Activated CD4-positive, alpha-beta T cell treated with anti-CD3 and anti-CD28 coated beads, Interleukin-2, amount 50 U/mL, for 4 hours (primary cell): ENCODE measurements around the gene EYA2.
"Not testable (repeated sequence)": the region's sequence is repeated elsewhere in the genome, so short reads cannot be mapped to it uniquely, and the experiment has no call there.

ENCODE experiments used
- DNase-seq, 2 experiments: peaks; one replicate each; pipeline ENCODE4 v3.0.0-alpha.2; 2020

Gene EYA2

DNA sequence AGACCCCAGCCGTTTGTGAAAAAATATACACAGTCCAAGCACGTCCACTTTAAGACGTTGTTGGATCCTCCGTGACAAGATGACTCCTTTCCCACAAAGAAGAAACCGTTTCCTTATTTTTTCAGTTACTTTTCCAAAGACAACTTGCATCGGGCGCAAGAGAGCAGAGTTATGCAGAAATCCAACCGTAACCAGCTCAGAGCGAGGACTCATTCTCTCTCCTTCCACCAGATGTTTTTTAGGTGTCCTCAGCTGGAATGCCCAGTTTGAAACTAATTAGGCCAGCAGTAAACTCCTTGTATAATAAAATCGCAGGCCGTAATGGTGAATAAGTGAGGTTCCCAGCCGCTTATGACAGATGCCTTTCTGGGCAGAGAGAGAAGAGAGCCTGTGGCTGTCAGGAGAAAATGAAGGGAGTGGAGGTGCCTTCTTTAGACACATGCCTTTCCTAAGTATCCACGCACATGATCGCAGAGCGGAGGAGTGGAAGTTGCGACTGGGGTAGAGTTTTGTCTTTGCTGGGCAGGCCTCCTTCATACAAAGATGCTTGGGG, 2.8 kb downstream of the EYA2 start:
- DNase-seq = no peak

DNA sequence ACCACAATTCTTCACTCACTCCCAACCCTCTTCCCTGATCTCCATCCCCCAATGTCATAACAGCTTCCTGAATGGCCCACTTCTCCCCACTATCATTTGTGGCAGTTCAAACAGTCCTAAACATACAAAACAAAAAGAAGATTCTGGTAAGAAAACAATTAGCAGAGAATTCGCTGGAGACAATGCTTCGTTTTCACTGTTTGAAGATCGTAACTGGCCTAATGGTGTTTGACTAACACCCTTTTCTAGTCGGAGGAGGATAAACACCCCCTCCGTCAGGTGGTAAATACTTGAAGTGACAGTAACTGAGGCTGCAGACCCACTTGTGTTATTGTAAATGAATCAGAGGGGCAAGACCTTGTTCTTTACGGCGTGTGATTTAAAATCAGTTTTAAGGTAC, 3.8 kb downstream of the EYA2 start:
- DNase-seq = no peak

DNA sequence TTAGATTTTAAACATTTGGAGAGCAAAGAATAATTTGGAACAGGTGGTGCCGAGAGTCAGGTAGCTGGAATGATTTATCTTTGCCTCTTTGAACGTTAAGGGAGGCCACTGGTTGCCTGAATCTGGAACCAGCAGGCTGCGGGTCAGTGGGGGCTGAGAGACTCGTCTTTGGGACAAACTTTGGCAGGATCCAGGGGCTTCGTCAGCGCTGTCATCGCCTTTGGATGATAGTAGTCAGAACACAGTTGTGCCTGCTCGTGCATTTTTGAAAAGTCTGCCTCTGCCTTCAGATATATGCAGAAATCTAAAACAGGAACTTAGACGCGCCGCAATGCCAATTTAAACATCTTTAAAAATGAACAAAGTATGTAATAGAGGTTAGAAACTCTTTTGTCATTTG, 5.0 kb downstream of the EYA2 start:
- DNase-seq = no peak

- DNase-seq = no peak
Measured at GRCh38 chr20:46900086-46900485, 5.4 kb downstream of the EYA2 start.

DNA sequence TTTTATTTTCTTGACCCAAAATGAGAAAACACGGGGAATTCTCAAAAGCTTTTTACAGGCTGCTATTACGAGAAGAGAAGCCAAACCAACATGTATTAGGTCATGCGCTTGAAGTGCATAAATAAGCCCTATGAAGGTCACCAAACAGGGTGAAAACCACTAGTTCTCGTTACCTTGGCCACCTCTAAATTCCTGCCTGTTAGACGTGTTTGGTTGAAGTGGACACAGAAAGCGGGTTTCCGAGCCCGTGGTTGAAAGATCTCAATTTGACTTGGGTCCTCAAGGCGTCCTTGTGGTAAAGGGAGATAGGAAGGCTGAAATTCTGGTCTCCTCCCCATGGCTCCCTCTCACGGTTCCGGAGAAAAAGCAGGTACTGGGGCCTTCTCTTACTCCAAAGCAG, 6.2 kb downstream of the EYA2 start:
- no peak for DNase-seq

- DNase-seq = no peak
Measured at GRCh38 chr20:46901638-46902037, 7.0 kb downstream of the EYA2 start.

GRCh38 chr20:46903256-46903655, 8.6 kb downstream of the EYA2 start:
- no peak for DNase-seq

DNA sequence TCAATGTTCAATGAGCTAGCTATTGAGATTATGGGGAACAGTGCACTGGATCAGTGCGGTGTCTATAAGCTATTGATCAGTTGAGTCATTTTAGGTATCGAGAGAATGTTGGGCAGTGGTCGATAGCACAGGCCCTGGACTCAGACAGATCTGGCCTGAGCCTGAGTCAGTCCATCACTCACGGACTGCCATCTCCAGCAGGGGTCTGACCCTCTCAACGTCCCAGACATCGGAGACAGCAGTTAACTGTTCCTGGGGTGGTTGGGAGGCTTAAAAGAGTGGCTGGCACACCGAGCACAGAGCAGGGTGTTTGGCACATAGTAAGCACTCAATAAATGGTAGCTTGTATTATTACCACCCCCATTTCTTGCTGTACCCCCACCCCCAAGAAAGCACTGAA, 9.3 kb downstream of the EYA2 start:
- no peak for DNase-seq

DNA sequence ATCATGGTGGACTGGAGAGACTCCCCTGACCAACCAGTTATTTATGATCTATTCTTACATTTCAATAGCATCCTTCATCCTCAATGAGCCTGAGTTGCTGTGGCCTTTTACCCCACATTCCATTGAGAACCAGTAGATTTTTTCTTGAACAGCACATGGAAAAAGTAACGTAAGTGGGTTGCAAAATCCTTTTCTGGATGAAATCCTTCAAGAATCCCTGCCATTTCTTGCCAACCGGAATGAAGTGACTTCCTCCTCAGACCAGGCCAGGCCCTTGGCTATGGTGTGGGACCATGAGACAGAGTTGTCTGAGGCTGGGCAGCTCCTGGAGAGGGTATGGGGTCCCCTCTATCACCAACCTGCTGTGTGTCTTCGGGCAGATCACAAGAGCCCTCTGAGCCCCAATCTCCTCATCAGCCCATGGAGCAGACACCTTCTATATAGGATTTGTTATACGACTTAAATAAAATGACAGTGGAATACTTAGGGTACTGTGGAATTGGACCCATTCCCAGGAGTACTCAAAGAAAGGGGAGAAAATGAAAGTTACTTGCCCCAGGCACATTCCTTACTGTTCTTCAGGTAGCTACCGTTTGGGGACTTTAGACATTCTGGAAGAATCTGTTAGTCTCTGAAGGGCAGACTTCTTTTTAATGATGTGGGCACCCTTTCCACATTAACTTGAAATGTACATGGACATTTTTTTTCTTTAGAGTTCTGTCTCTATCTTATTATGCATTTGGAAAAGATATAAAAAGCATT, 10.9 kb downstream of the EYA2 start:
- DNase-seq = no peak

DNA sequence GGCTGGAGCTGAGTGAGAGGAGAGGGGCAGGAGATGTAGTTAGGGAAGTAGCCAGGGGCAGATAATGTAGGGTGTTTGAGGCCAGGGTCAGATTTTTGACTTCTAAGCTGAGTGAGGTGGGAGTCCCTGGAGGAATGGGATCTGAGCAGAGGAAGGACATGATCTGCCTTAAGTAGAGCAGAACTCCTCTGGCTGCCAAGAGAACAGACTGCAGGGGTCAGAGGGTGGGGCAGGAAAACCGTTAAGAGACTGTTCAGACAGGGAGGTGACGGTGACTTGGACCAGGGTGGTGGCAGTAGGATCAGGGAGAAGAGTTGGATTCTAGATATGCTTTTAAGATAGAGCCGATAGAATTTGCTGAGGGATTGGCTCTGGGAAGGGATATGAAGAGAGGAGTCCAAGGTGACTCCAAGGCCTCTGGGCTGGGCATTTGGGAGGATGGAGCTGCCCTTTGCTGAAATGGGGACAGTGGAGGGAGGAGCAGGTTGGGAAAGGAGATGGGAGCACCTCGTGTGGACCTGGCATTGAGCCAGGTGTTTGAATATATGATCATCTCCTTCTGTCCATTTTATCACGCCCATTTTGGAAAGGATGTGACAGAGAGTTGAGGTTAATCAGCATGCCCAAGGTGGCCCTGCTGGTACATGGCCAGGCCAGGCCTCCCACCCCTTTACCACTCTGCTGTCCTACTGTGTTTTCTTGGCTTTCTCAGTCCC, 18.8 kb downstream of the EYA2 start:
- DNase-seq = no peak

DNA sequence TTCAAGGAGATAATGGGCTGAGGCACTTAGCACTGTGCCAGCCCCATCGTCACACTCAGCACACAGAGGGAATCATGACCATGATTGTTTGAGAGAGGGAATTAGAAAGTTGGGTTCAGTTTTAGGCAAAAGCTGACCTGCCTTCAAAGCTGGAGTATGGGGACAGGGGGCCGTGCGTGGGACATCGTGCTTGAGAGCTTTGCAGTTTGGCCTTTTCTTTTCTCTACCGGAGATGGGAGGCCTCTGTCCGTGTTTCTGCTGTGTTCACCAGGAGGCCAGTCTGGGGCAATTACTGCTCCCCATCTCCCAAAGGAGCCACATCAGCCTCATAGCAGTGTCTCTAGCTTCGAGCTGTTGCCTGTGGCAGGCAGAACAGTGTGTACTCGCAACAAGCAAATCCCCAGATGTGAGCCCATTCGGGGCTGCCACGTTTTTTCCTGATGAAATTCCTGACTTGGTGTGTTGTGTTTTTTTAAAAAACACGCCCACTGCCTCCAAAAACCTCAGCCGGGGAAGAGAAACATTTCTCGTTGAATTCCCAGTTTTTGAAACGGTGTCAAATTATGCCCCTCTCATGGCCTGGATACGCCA, 20.2 kb downstream of the EYA2 start:
- DNase-seq = no peak

DNA sequence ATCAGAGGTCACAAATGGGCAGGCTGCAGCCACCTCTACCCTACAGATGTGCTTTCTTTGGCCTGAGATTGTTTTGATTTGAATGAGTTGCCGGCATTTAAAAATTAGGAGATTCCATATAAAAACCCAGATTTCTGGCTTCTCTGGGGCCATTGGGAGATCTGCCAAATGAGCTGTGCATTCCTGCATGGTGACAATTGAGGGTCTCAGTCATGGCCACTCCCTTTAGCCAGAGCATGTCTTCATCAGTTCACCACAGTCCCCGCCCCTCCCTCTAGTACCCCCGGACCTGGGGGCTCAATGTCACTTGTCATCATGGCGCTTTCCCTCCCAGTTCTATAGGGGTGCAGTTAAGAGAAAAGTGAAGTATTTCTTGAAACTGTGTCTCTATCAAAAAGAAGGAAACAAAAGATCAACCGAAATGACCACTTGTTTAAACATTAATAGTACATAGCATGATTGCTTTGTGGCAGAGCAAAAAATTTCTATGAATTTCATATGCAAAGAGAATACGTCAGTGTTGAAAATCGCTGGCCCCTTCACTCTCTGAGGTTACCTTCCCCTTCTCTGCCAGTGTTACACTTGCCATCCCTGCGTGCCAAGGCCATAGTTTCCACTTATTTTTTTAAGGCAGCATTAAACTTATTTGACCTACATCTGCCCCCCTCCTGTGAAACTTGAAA, 21.1 kb downstream of the EYA2 start:
- no peak for DNase-seq

DNA sequence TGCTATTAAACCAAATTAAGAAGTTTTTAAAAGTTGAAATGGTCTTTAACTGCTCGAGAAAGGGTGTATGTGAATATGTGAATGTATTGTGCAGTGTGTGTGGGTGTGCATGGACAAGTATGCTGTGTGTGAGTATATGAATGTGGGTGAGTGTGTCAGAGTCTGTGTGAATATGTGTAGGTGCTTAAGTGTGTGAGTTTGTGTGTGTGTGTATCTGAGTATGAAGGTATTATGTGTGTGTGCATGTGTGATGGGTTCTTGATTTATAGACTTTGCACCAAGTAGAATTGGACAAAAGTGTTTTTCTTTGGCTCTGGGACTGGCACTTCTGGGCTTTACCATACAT, 21.6 kb downstream of the EYA2 start:
- no peak for DNase-seq

GRCh38 chr20:46917155-46917554, 22.5 kb downstream of the EYA2 start:
- DNase-seq = no peak

DNA sequence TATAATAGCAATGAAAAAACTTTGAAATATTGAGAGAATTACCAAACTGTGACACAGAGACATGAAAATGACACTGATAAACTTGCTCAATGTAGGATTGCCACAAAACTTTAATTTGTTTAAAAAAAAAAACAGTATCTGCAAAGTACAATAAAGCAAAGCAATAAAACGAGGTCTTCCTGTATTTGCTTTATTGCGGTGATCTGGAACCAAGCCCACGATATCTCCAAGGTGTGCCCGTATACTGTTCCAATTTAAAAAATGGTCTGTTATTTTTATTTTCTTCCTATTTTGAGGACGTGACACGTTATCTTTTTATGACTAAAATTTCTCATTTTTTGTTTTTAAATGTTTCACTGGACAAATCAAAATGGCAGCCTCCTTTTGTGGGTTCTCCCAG, 25.5 kb downstream of the EYA2 start:
- no peak for DNase-seq

GRCh38 chr20:46922841-46923240, 28.2 kb downstream of the EYA2 start:
- not testable (repeated sequence) for DNase-seq

DNA sequence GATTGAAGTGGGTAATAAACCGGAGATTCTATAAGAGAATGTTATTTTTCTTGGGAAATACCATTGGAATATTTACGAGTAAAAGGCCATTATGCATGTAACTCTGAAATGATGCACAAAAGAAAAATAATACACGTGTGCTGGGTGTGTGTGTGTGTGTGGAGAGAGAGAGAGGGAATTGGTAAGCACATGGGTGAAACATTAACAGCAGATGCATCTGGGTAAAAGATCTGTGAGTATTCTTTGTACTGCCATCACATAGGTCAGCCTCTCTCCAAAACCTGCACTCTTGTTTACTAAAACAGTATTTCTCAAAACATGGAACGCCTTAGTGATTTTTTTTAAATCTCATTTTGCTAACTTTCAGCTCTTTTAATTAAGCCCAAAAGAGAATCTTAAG, 28.9 kb downstream of the EYA2 start:
- no peak for DNase-seq

DNA sequence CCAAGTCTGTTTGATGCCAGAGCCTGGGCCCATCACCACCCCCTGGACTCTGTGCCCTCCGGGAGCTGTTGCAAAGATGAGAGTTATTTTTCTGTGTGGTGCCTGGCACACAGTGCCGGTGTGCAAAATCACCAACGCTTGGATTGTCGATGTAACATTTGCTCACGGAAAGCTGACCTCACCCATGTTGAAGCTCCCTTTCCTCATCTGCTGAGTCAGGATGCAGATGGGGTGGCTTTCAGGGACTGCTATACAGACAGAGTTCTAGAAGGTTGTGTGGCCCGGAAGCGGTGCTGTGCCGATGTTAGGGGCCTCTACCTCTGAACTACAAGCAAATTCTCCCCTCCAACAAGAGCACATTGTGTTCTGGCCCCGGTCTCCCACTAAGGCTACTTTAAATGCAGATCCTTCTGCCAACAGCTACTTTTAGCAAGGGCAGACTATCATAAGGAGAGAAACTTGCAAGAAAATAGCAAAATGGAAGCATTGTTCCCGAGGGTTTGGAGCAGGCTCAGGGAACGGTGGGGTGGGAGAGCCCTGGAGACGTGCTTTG, 34.0 kb downstream of the EYA2 start:
- no peak for DNase-seq

GRCh38 chr20:46929902-46930301, 35.3 kb downstream of the EYA2 start:
- no peak for DNase-seq

DNA sequence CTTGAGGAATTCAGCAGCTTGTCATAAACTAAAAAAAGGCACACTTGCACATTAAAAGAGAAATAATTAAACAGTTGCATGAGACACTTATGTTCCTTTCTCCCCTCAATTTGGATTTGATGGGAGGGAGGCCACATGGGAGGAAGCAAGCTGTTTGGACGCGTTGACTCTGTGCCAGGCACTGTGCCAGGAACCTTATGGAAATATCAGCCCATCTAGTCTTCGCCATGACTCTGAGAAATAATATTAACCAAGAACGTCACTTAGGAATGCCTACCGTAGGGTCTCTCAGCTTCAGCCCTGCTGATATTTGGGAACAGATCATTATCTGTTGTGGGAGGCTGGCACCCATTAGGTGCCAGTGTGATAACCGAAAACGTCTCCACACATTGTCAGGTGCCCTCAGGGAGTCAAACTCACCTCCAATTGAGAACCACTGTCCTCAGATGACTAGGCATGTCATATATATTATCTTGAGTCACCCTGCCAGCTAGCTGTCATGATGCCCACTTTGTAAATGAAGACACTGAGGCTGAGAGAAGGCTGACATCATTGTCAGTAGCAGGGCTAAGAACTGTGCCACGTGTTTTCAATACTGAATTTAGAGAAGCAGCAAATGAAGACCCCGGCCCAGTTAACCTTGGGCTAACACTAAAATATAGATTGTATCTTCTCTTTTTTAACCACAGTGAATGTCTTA, 36.1 kb downstream of the EYA2 start:
- no peak for DNase-seq

GRCh38 chr20:46931699-46932098, 37.1 kb downstream of the EYA2 start:
- DNase-seq = no peak

DNA sequence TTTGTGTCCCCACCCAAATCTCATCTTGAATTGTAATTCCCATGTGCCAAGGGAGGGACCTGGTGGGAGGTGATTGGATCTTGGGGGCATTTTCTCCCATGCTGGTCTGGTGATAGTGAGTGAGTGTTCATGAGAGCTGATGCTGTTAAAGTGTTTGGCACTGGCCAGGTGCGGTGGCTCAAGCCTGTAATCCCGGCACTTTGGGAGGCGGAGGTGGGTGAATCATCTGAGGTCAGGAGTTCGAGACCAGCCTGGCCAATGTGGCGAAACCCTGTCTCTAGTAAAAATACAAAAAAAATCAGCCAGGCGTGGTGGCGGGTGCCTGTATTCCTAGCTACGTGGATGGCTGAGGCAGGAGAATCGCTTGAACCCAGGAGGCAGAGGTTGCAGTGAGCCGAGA, 37.8 kb downstream of the EYA2 start:
- not testable (repeated sequence) for DNase-seq

DNA sequence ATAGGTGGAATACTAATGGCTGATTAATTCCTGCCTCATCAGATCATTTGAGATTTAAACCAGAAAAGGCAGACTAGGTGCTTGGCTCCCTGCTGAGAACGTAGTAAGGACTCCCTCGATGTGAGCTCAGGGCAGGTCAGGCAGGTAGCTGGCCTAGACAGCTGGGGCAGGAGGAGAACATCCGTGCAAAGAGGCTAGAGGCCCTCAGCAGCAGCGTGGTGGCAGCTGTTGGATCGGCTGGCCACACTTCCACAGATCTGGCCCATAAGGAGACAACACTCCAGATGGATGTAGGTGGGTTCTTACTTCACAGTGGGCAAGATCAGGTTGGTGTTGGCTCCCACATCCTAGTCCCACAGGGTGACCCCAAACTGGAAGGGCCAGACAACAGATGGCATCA, 38.5 kb downstream of the EYA2 start:
- no peak for DNase-seq
